ENCODE measurements around the gene PPT1. TPM values are rescaled to one million over a fixed set of nuclear protein-coding genes. Genes with fewer than 3 reads are reported as not detected.

Gene PPT1
- total RNA-seq, 1 donor from 2014 or later: 29.5 TPM

GRCh38 chr1:40114400-40114799 is 17.3 kb upstream of the PPT1 start:
- DNase-seq (ENCODE audit: low read depth): no peak
- Histone ChIP-seq H3K27me3 (ENCODE audit: control insufficient read depth, insufficient read depth, low read length) (peaks cover 2% of the 10 kb centered on the region), H3K4me3 (ENCODE audit: low read depth, low read length) (no peak overlapping the region), H3K36me3 (ENCODE audit: control insufficient read depth, insufficient read depth, low read length) (no peaks in the 10 kb centered on the region)
- no peak for FAIRE-seq
- no peak for TF ChIP-seq CTCF (IDR thresholded peaks at IDR 0.05; ENCODE audit: insufficient read depth, low read length, severe bottlenecking)

GRCh38 chr1:40110389-40110788 is 13.3 kb upstream of the PPT1 start:
- TF ChIP-seq CTCF (IDR thresholded peaks at IDR 0.05; ENCODE audit: insufficient read depth, low read length, severe bottlenecking): no peak
- DNase-seq (ENCODE audit: low read depth): no peak
- no peaks in the 10 kb centered on the region for H3K27me3 ChIP-seq (ENCODE audit: control insufficient read depth, insufficient read depth, low read length)
- FAIRE-seq: no peak
- no peak overlapping the region for H3K4me3 ChIP-seq (ENCODE audit: low read depth, low read length)
- H3K36me3 ChIP-seq (ENCODE audit: control insufficient read depth, insufficient read depth, low read length): no peaks in the 10 kb centered on the region

GRCh38 chr1:40107290-40107959 is 10.4 kb upstream of the PPT1 start:
- H3K4me3 ChIP-seq (ENCODE audit: low read depth, low read length): no peak overlapping the region
- no peaks in the 10 kb centered on the region for H3K27me3 ChIP-seq (ENCODE audit: control insufficient read depth, insufficient read depth, low read length)
- TF ChIP-seq CTCF (IDR thresholded peaks at IDR 0.05; ENCODE audit: insufficient read depth, low read length, severe bottlenecking): no peak
- FAIRE-seq: peak; percentile 70
- no peaks in the 10 kb centered on the region for H3K36me3 ChIP-seq (ENCODE audit: control insufficient read depth, insufficient read depth, low read length)
- DNase-seq (ENCODE audit: low read depth): peak; percentile 95

- FAIRE-seq: no peak
- TF ChIP-seq CTCF (IDR thresholded peaks at IDR 0.05; ENCODE audit: insufficient read depth, low read length, severe bottlenecking): no peak
- DNase-seq (ENCODE audit: low read depth): no peak
- H3K36me3 ChIP-seq (ENCODE audit: control insufficient read depth, insufficient read depth, low read length): no peaks in the 10 kb centered on the region
- H3K4me3 ChIP-seq (ENCODE audit: low read depth, low read length): no peak overlapping the region
- no peaks in the 10 kb centered on the region for H3K27me3 ChIP-seq (ENCODE audit: control insufficient read depth, insufficient read depth, low read length)
Measured at GRCh38 chr1:40105028-40105427, 8.0 kb upstream of the PPT1 start.

GRCh38 chr1:40102896-40103295 is 5.8 kb upstream of the PPT1 start:
- no peak for TF ChIP-seq CTCF (IDR thresholded peaks at IDR 0.05; ENCODE audit: insufficient read depth, low read length, severe bottlenecking)
- Histone ChIP-seq H3K27me3 (ENCODE audit: control insufficient read depth, insufficient read depth, low read length) (no peaks in the 10 kb centered on the region), H3K36me3 (ENCODE audit: control insufficient read depth, insufficient read depth, low read length) (no peaks in the 10 kb centered on the region), H3K4me3 (ENCODE audit: low read depth, low read length) (no peak overlapping the region)
- DNase-seq (ENCODE audit: low read depth) (no peak), FAIRE-seq (no peak)

- no peak for DNase-seq (ENCODE audit: low read depth)
- TF ChIP-seq CTCF (IDR thresholded peaks at IDR 0.05; ENCODE audit: insufficient read depth, low read length, severe bottlenecking): no peak
- no peaks in the 10 kb centered on the region for H3K36me3 ChIP-seq (ENCODE audit: control insufficient read depth, insufficient read depth, low read length)
- FAIRE-seq: no peak
- no peak overlapping the region for H3K4me3 ChIP-seq (ENCODE audit: low read depth, low read length)
- H3K27me3 ChIP-seq (ENCODE audit: control insufficient read depth, insufficient read depth, low read length): no peaks in the 10 kb centered on the region
Measured at GRCh38 chr1:40102038-40102437, 5.0 kb upstream of the PPT1 start.
